22Rv1 (cell line): ENCODE measurements around the gene MBD6.

ENCODE experiments used
- ZFX ChIP-seq: fragments of 450-650 bp; IDR thresholded peaks from 2 replicates; pipeline ENCODE4 v1.6.1; 2017; ENCODE audit warnings: antibody characterized with exemption, borderline replicate concordance
- TF ChIP-seq, protein P1 (sequence below): fragments of 450-650 bp; IDR thresholded peaks from 2 replicates; pipeline ENCODE4 v1.5.1; 2017; ENCODE audit warnings: mild to moderate bottlenecking

DNA sequence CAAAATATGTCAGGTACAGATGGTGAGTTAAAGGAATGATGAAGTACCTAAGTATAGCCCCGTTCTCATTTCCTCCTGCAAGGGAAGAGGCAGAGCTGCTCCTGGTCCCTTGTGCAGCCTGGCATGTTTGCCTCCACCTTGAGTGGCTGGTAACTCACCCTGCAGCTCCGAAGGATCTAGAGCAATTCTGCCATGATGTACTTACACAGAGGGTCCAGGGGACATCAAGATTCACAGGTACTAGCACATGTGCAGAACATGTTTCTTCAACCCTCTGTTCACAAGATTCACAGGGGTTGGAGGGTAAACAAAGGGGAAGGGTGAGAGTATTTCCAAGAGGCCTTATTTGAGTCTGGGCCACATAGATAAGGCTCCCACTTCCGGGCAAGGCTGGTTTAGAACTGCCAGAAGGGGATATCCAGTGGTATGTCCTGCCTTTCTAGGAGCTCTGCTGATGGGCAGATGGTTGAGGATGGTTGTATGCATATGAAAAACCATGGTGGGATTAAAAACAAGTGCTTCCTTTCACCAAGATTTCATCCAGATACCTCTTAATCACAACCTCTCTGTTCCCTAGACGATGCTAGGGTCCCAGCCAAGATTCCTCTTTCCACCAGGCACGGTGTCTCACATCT, 16.6 kb downstream of the MBD6 start:
- TF ChIP-seq, protein P1, sequence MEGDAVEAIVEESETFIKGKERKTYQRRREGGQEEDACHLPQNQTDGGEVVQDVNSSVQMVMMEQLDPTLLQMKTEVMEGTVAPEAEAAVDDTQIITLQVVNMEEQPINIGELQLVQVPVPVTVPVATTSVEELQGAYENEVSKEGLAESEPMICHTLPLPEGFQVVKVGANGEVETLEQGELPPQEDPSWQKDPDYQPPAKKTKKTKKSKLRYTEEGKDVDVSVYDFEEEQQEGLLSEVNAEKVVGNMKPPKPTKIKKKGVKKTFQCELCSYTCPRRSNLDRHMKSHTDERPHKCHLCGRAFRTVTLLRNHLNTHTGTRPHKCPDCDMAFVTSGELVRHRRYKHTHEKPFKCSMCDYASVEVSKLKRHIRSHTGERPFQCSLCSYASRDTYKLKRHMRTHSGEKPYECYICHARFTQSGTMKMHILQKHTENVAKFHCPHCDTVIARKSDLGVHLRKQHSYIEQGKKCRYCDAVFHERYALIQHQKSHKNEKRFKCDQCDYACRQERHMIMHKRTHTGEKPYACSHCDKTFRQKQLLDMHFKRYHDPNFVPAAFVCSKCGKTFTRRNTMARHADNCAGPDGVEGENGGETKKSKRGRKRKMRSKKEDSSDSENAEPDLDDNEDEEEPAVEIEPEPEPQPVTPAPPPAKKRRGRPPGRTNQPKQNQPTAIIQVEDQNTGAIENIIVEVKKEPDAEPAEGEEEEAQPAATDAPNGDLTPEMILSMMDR: no peak
- no peak for TF ChIP-seq ZFX
